Measurements from ENCODE around the gene PNPLA5. TPM values are rescaled to one million over a fixed set of nuclear protein-coding genes. Genes with fewer than 3 reads are reported as not detected.

The PNPLA5 gene
- total RNA-seq, 1 experiment from 2014 or later, result not detected

GRCh38 chr22:43832393-43833265 is 59.2 kb downstream of the PNPLA5 start:
- TF ChIP-seq EZH2 (IDR thresholded peaks at IDR 0.05; ENCODE audit: low read depth) (no peak), CTCF (conservative IDR thresholded peaks at IDR 0.05) (no peak)
- BruUV-seq (replicated peaks), result no TSS peak
- intact Hi-C loops (cut with micrococcal nuclease; ENCODE audit: unreplicated experiment), result no loop called here
- no peak overlapping the region for H2AFZ ChIP-seq
- H3K9me3 ChIP-seq (ENCODE audit: insufficient read depth, low read depth), result no peaks in the 10 kb centered on the region
- H3K27me3 ChIP-seq (ENCODE audit: insufficient read depth, low read depth), result 0 out of 2 replicates have a peak, but pooled peaks cover 8% of the 10 kb centered on the region
- no peaks in the 10 kb centered on the region for H3K36me3 ChIP-seq (ENCODE audit: low read depth)
- H3K27ac ChIP-seq, result no peak overlapping the region
- no peaks in the 10 kb centered on the region for H3K9me2 ChIP-seq (ENCODE audit: insufficient read depth)
- no peaks in the 10 kb centered on the region for H3K79me2 ChIP-seq (ENCODE audit: low read depth)
- no peak overlapping the region for H3K4me3 ChIP-seq
- H4K20me1 ChIP-seq (ENCODE audit: insufficient read depth), result peaks cover 6% of the 10 kb centered on the region
- H3K4me2 ChIP-seq, result no peak overlapping the region
- no peak for DNase-seq
- ChIA-PET POLR2A (ENCODE audit: unreplicated experiment) (no interaction called here), CTCF (no interaction called here)
- H3F3A ChIP-seq (ENCODE audit: insufficient read depth, low read depth), result no peaks in the 10 kb centered on the region
- no peaks in the 10 kb centered on the region for H3K4me1 ChIP-seq (replicated peaks; ENCODE audit: insufficient read depth)

GRCh38 chr22:43831561-43832392 is 60.0 kb downstream of the PNPLA5 start:
- no peak for DNase-seq
- no peaks in the 10 kb centered on the region for H3K79me2 ChIP-seq (ENCODE audit: low read depth)
- POLR2A ChIA-PET (ENCODE audit: unreplicated experiment), result no interaction called here
- no peaks in the 10 kb centered on the region for H3K9me3 ChIP-seq (ENCODE audit: insufficient read depth, low read depth)
- TF ChIP-seq CTCF (conservative IDR thresholded peaks at IDR 0.05), result no peak
- TF ChIP-seq EZH2 (IDR thresholded peaks at IDR 0.05; ENCODE audit: low read depth), result no peak
- no peak overlapping the region for H2AFZ ChIP-seq
- intact Hi-C loops (cut with micrococcal nuclease; ENCODE audit: unreplicated experiment), result no loop called here
- H4K20me1 ChIP-seq (ENCODE audit: insufficient read depth), result peaks cover 6% of the 10 kb centered on the region
- no peak overlapping the region for H3K4me3 ChIP-seq
- CTCF ChIA-PET, result no interaction called here
- 0 out of 2 replicates have a peak, but pooled peaks cover 5% of the 10 kb centered on the region for H3K27me3 ChIP-seq (ENCODE audit: insufficient read depth, low read depth)
- H3K27ac ChIP-seq, result no peak overlapping the region
- BruUV-seq (replicated peaks), result no TSS peak
- no peaks in the 10 kb centered on the region for H3K36me3 ChIP-seq (ENCODE audit: low read depth)
- no peaks in the 10 kb centered on the region for H3K4me1 ChIP-seq (replicated peaks; ENCODE audit: insufficient read depth)
- no peak overlapping the region for H3K4me2 ChIP-seq
- no peaks in the 10 kb centered on the region for H3K9me2 ChIP-seq (ENCODE audit: insufficient read depth)
- no peaks in the 10 kb centered on the region for H3F3A ChIP-seq (ENCODE audit: insufficient read depth, low read depth)

- Histone ChIP-seq H3K4me2 (no peak overlapping the region), H4K20me1 (ENCODE audit: insufficient read depth) (peaks cover 6% of the 10 kb centered on the region), H3K79me2 (ENCODE audit: low read depth) (no peaks in the 10 kb centered on the region), H3F3A (ENCODE audit: insufficient read depth, low read depth) (no peaks in the 10 kb centered on the region), H3K27me3 (ENCODE audit: insufficient read depth, low read depth) (0 out of 2 replicates have a peak, but pooled peaks cover 9% of the 10 kb centered on the region), H2AFZ (no peak overlapping the region), H3K9me3 (ENCODE audit: insufficient read depth, low read depth) (no peaks in the 10 kb centered on the region), H3K36me3 (ENCODE audit: low read depth) (no peaks in the 10 kb centered on the region), H3K4me1 (replicated peaks; ENCODE audit: insufficient read depth) (no peaks in the 10 kb centered on the region), H3K27ac (no peak overlapping the region), H3K4me3 (no peak overlapping the region), H3K9me2 (ENCODE audit: insufficient read depth) (no peaks in the 10 kb centered on the region)
- no peak for DNase-seq
- POLR2A ChIA-PET (ENCODE audit: unreplicated experiment), result no interaction called here
- no TSS peak for BruUV-seq (replicated peaks)
- intact Hi-C loops (cut with micrococcal nuclease; ENCODE audit: unreplicated experiment), result no loop called here
- CTCF ChIA-PET, result no interaction called here
- no peak for TF ChIP-seq CTCF (conservative IDR thresholded peaks at IDR 0.05)
- TF ChIP-seq EZH2 (IDR thresholded peaks at IDR 0.05; ENCODE audit: low read depth), result no peak
These were observed 60.8 kb downstream of the PNPLA5 start for GRCh38 chr22:43830931-43831560.
